HCT116 (cell line): Measurements from ENCODE around the gene ANGPTL5. TPM values are rescaled to one million over a fixed set of nuclear protein-coding genes. Genes with fewer than 3 reads are reported as not detected.

Experiments
- ATAC-seq: fragments of 200-7000 bp; cut with Tn5 transposase; 2 replicates; pipeline ENCODE4 v1.9.1; 2020; ENCODE audit warnings: mild to moderate bottlenecking, moderate library complexity
- BruUV-seq: library from RNA; stranded (reverse); fragments of 400-500 nt; replicated peaks from 2 replicates; lab custom pipeline; 2021; lab: Mats Ljungman, UMichigan
- CTCF ChIA-PET: fragments of 300-600 bp; sonication (Branson Sonifier 250); formaldehyde crosslinking; loops from one replicate; lab custom pipeline; 2021; ENCODE audit warnings: antibody characterized with exemption; lab: Charles Lee
- POLR2A ChIA-PET: fragments of 300-600, 350-600 bp; sonication (Branson Sonifier 250); formaldehyde crosslinking; loops from one replicate; lab custom pipeline; 2021; ENCODE audit warnings: antibody characterized with exemption; lab: Charles Lee
- RAD21 ChIA-PET, 2 experiments: fragments of 300-600 bp; sonication (Branson Sonifier 250); formaldehyde crosslinking; loops; one replicate each; lab custom pipeline; 2023; ENCODE audit warnings: low total read pairs in 2 of 2; ENCODE audit not compliant: uncharacterized antibody in 2 of 2, unreplicated experiment in 2 of 2, low non-redundant PET in 1 of 2; lab: Charles Lee
- DNase-seq: peaks from one replicate; pipeline ENCODE4 v3.0.0-alpha.2; 2010; ENCODE audit warnings: low read depth, low spot score
- H2AFZ ChIP-seq: fragments of 200-600 bp; shearing (Covaris generic), sonication (generic); 2 replicates; pipeline ENCODE4 v1.6.1; 2017; ENCODE audit warnings: low read depth, mixed run types, mixed read lengths, antibody characterized with exemption, low read length; ENCODE audit not compliant: poor library complexity, severe bottlenecking
- H3K27ac ChIP-seq: 2 replicates; pipeline ENCODE4 v1.5.1; 2012; ENCODE audit warnings: low read depth, low read length
- H3K27me3 ChIP-seq: fragments of 200-600 bp; sonication (generic); 2 replicates; pipeline ENCODE4 v1.6.1; 2016; ENCODE audit warnings: mixed run types, low read length, mixed read lengths; ENCODE audit not compliant: insufficient read depth
- H3K36me3 ChIP-seq, 2 experiments: fragments of 200-500 bp in 1 of 2; fragments of 200-600 bp in 1 of 2; sonication (Bioruptor generic) in 1 of 2; sonication (generic) in 1 of 2; 2 replicates each; pipeline versions ENCODE4 v1.5.1 to v1.6.1; 2014 to 2016; ENCODE audit warnings: low read length in 2 of 2, inconsistent platforms in 1 of 2, mixed read lengths in 1 of 2, mixed run types in 1 of 2; ENCODE audit not compliant: insufficient read depth in 2 of 2, control insufficient read depth in 1 of 2
- H3K4me1 ChIP-seq, 2 experiments: fragments of 200-600 bp in 1 of 2; sonication (generic) in 1 of 2; 2 replicates each; pipeline versions ENCODE4 v1.5.1 to v1.6.1; 2012 to 2017; ENCODE audit warnings: low read length in 2 of 2, inconsistent platforms in 1 of 2, mild to moderate bottlenecking in 1 of 2, mixed read lengths in 1 of 2, mixed run types in 1 of 2, moderate library complexity in 1 of 2; ENCODE audit not compliant: insufficient read depth in 2 of 2, control insufficient read depth in 1 of 2
- H3K4me2 ChIP-seq: fragments of 200-600 bp; sonication (generic); 2 replicates; pipeline ENCODE4 v1.6.1; 2017; ENCODE audit warnings: mixed run types, low read length, mixed read lengths
- H3K4me3 ChIP-seq, 2 experiments: fragments of 200-600 bp in 1 of 2; sonication (generic) in 1 of 2; replicated peaks in 1 of 2; 2 replicates each; pipeline ENCODE4 v1.5.1; 2011 to 2016; ENCODE audit warnings: low read length in 2 of 2, control low read depth in 1 of 2, low read depth in 1 of 2, mild to moderate bottlenecking in 1 of 2, mixed read lengths in 1 of 2, mixed run types in 1 of 2
- H3K79me2 ChIP-seq: fragments of 200-600 bp; sonication (generic); 2 replicates; pipeline ENCODE4 v1.6.1; 2017; ENCODE audit warnings: mild to moderate bottlenecking, mixed run types, low read length, moderate library complexity, mixed read lengths; ENCODE audit not compliant: insufficient read depth
- H3K9ac ChIP-seq: fragments of 200-600 bp; sonication (generic); 2 replicates; pipeline ENCODE4 v1.6.1; 2016; ENCODE audit warnings: low read length, mixed read lengths
- H3K9me2 ChIP-seq: fragments of 200-600 bp; sonication (generic), shearing (Covaris generic); 2 replicates; pipeline ENCODE4 v1.6.1; 2017; ENCODE audit warnings: mixed run types, mild to moderate bottlenecking, moderate library complexity; ENCODE audit not compliant: insufficient read depth
- H3K9me3 ChIP-seq, 2 experiments: fragments of 200-500 bp in 1 of 2; fragments of 200-600 bp in 1 of 2; sonication (Bioruptor generic) in 1 of 2; sonication (generic) in 1 of 2; 2 replicates each; pipeline ENCODE4 v1.6.1; 2014 to 2017; ENCODE audit warnings: low read length in 2 of 2, mixed read lengths in 2 of 2, inconsistent platforms in 1 of 2, low read depth in 1 of 2, mild to moderate bottlenecking in 1 of 2, mixed run types in 1 of 2, moderate library complexity in 1 of 2; ENCODE audit not compliant: control insufficient read depth in 1 of 2, insufficient read depth in 1 of 2
- H4K20me1 ChIP-seq: fragments of 200-600 bp; sonication (generic), shearing (Covaris generic); 2 replicates; pipeline ENCODE4 v1.6.1; 2017; ENCODE audit warnings: mixed run types, mild to moderate bottlenecking, moderate library complexity; ENCODE audit not compliant: insufficient read depth
- ATF3 ChIP-seq: IDR thresholded peaks from 2 replicates; pipeline ENCODE4 v1.6.1; 2012
- CBX3 ChIP-seq: IDR thresholded peaks from 2 replicates; pipeline ENCODE4 v1.6.1; 2012; ENCODE audit warnings: low read depth
- CEBPB ChIP-seq: IDR thresholded peaks from 2 replicates; pipeline ENCODE4 v1.6.1; 2012; ENCODE audit warnings: low read depth
- CTCF ChIP-seq, 3 experiments: fragments of 200-600 bp in 1 of 3; sonication (generic) in 1 of 3; IDR thresholded peaks in 2 of 3; conservative IDR thresholded peaks in 1 of 3; 2 replicates each; pipeline ENCODE4 v1.5.1; 2012 to 2017; ENCODE audit warnings: low read depth in 2 of 3, low read length in 2 of 3, antibody characterized with exemption in 1 of 3, borderline replicate concordance in 1 of 3, control low read depth in 1 of 3, mild to moderate bottlenecking in 1 of 3, mixed read lengths in 1 of 3, mixed run types in 1 of 3, moderate library complexity in 1 of 3; ENCODE audit not compliant: insufficient read depth in 1 of 3
- EZH2 ChIP-seq: fragments of 200-600 bp; sonication (generic); IDR thresholded peaks from 2 replicates; pipeline ENCODE4 v1.6.1; 2017; ENCODE audit warnings: antibody characterized with exemption, mixed run types
- EZH2phosphoT487 ChIP-seq: fragments of 200-600 bp; IDR thresholded peaks from 2 replicates; pipeline ENCODE4 v1.6.1; 2018; ENCODE audit warnings: antibody characterized with exemption, borderline replicate concordance
- FOSL1 ChIP-seq: IDR thresholded peaks from 2 replicates; pipeline ENCODE4 v1.6.1; 2012; ENCODE audit warnings: low read depth
- JUND ChIP-seq: IDR thresholded peaks from 2 replicates; pipeline ENCODE4 v1.6.1; 2012
- RAD21 ChIP-seq: IDR thresholded peaks from 2 replicates; pipeline ENCODE4 v1.6.1; 2012; ENCODE audit warnings: low read depth, mild to moderate bottlenecking
- SP1 ChIP-seq: IDR thresholded peaks from 2 replicates; pipeline ENCODE4 v1.6.1; 2012; ENCODE audit warnings: low read depth
- ZBTB33 ChIP-seq: IDR thresholded peaks from 2 replicates; pipeline ENCODE4 v1.6.1; 2011; ENCODE audit warnings: mild to moderate bottlenecking, low read length, moderate library complexity; ENCODE audit not compliant: insufficient replicate concordance; ENCODE audit errors: extremely low read depth
- ZNF274 ChIP-seq: fragments of 200-500 bp; sonication (Bioruptor generic); IDR thresholded peaks from 2 replicates; pipeline ENCODE4 v1.6.1; 2014; ENCODE audit warnings: mild to moderate bottlenecking, low read depth, low read length, inconsistent platforms
- intact Hi-C: fragments of 100-400 bp; cut with micrococcal nuclease; formaldehyde crosslinking; loops from 2 replicates; pipeline ENCODE4 v1.10.0; 2022
- total RNA-seq: library from RNA; stranded (reverse); gene quantifications from one replicate; pipeline ENCODE4 v1.2.1, GENCODE V29; 2021; ENCODE audit not compliant: unreplicated experiment

Gene ANGPTL5
- total RNA-seq, 1 experiment from 2014 or later = not detected

- DNase-seq (no peak), ATAC-seq (no peak)
- H3K79me2 ChIP-seq = no peaks in the 10 kb centered on the region
- no peak overlapping the region for H3K27ac ChIP-seq
- ChIA-PET CTCF (interaction anchor here (0.9 to 5.9 kb wide), 5 partner anchors 16 to 803 kb away, joined by 3 to 195 read pairs (median 20); no protein-coding TSS in a partner anchor), POLR2A (interaction anchor here (4.2 kb wide), 1 partner anchor 144 kb away, joined by 28 read pairs; no protein-coding TSS in a partner anchor), RAD21 (interaction anchor here (0.8 to 3.8 kb wide), 2 partner anchors 144 to 145 kb away, joined by 3 to 18 read pairs; no protein-coding TSS in a partner anchor)
- no peaks in the 10 kb centered on the region for H4K20me1 ChIP-seq
- TF ChIP-seq FOSL1 (peak; percentile 39; the same call in 1 of the 2 replicates), JUND (peak; percentile 34), ATF3 (no peak), SP1 (peak; percentile 25; the same call in 1 of the 2 replicates)
- intact Hi-C loops = loop anchor here (2.0 to 10.0 kb wide), 3 partner anchors 481 to 804 kb away; partner anchors contain the start of gene BIRC2
- no peaks in the 10 kb centered on the region for H3K36me3 ChIP-seq
- H3K4me1 ChIP-seq = peaks cover 0 to 61% of the 10 kb centered on the region in 2 experiments; a peak in 2 of 4 replicates
- H3K4me3 ChIP-seq = no peak overlapping the region
- H3K27me3 ChIP-seq = no peaks in the 10 kb centered on the region
- no peaks in the 10 kb centered on the region for H3K9me2 ChIP-seq
- no TSS peak for BruUV-seq
- peak overlapping the region; percentile 46 for H2AFZ ChIP-seq
- peak overlapping the region; percentile 42 for H3K4me2 ChIP-seq
- H3K9me3 ChIP-seq = no peaks in the 10 kb centered on the region
- no peak overlapping the region for H3K9ac ChIP-seq
Observed at GRCh38 chr11:101863361-101863760, 53.0 kb downstream of the ANGPTL5 start.

GRCh38 chr11:101862391-101863233 is 53.7 kb downstream of the ANGPTL5 start:
- peak overlapping the region; percentile 42 for H3K4me2 ChIP-seq
- H3K27ac ChIP-seq = no peak overlapping the region
- H3K27me3 ChIP-seq = no peaks in the 10 kb centered on the region
- peak overlapping the region; percentile 46 for H2AFZ ChIP-seq
- DNase-seq (peak; percentile 67), ATAC-seq (peak; percentile 77)
- CTCF ChIA-PET = interaction anchor here (0.6 to 5.9 kb wide), 12 partner anchors 10 to 805 kb away, joined by 3 to 195 read pairs (median 7); no protein-coding TSS in a partner anchor
- no peak overlapping the region for H3K4me3 ChIP-seq
- POLR2A ChIA-PET = interaction anchor here (4.2 kb wide), 1 partner anchor 145 kb away, joined by 28 read pairs; no protein-coding TSS in a partner anchor
- no peaks in the 10 kb centered on the region for H4K20me1 ChIP-seq
- no peaks in the 10 kb centered on the region for H3K79me2 ChIP-seq
- RAD21 ChIA-PET = interaction anchor here (0.8 to 3.8 kb wide), 3 partner anchors 145 kb away, joined by 3 to 21 read pairs (median 18); no protein-coding TSS in a partner anchor
- H3K9ac ChIP-seq = no peak overlapping the region
- intact Hi-C loops = loop anchor here (2.0 to 10.0 kb wide), 3 partner anchors 482 to 805 kb away; partner anchors contain the start of gene BIRC2
- no peaks in the 10 kb centered on the region for H3K9me3 ChIP-seq
- H3K36me3 ChIP-seq = no peaks in the 10 kb centered on the region
- H3K9me2 ChIP-seq = no peaks in the 10 kb centered on the region
- peaks cover 0 to 54% of the 10 kb centered on the region in 2 experiments; a peak in 2 of 4 replicates for H3K4me1 ChIP-seq
- no TSS peak for BruUV-seq
- TF ChIP-seq ZBTB33 (no peak), EZH2 (no peak), CBX3 (peak; percentile 63), ZNF274 (no peak), EZH2phosphoT487 (no peak), CTCF (IDR thresholded peaks at IDR 0.05 in 2 of 3, conservative IDR thresholded peaks at IDR 0.05 in 1 of 3; ENCODE audit: borderline replicate concordance in 1 of 3, insufficient read depth in 1 of 3, low read depth in 2 of 3, low read length in 2 of 3) (peak; percentile 62 to 66 (median 66); a peak in 5 of 6 replicates), RAD21 (peak; percentile 73), ATF3 (peak; percentile 37; the same call in 1 of the 2 replicates), CEBPB (peak; percentile 92)
